Measurements from ENCODE around the gene CEP350.

The CEP350 gene

DNA sequence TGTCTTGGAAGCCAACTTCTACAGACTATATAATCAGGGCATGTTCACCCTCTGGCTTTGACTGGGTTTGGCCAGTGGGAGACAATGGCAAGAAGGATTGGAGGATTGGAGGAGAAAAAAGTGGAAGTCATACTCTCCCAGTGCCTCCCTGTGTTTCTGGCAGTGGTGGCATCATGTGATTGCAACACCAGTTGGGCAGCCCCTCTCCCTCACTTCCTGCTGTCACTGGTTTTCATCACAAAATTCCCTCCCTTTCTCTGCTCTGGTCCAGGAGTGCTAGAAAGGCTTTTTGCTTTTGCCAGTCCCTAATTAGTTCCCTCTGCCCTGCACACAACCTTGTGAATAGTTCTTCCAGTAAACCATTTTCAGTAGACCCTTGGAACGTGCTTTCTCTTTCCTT, 196.4 kb downstream of the CEP350 start:
- H3K4me3 Mint-ChIP-seq = no peak overlapping the region
- TF ChIP-seq, protein P1, sequence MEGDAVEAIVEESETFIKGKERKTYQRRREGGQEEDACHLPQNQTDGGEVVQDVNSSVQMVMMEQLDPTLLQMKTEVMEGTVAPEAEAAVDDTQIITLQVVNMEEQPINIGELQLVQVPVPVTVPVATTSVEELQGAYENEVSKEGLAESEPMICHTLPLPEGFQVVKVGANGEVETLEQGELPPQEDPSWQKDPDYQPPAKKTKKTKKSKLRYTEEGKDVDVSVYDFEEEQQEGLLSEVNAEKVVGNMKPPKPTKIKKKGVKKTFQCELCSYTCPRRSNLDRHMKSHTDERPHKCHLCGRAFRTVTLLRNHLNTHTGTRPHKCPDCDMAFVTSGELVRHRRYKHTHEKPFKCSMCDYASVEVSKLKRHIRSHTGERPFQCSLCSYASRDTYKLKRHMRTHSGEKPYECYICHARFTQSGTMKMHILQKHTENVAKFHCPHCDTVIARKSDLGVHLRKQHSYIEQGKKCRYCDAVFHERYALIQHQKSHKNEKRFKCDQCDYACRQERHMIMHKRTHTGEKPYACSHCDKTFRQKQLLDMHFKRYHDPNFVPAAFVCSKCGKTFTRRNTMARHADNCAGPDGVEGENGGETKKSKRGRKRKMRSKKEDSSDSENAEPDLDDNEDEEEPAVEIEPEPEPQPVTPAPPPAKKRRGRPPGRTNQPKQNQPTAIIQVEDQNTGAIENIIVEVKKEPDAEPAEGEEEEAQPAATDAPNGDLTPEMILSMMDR (IDR thresholded peaks at IDR 0.05; ENCODE audit: unreplicated experiment in 3 of 3) = no peak
- H3K9me3 Mint-ChIP-seq = no peaks in the 10 kb centered on the region
- H3K27me3 Mint-ChIP-seq (ENCODE audit: low read depth) = peaks cover 14% of the 10 kb centered on the region
- no peaks in the 10 kb centered on the region for H3K36me3 Mint-ChIP-seq (ENCODE audit: low read depth)
- peaks cover 4% of the 10 kb centered on the region for H3K4me1 Mint-ChIP-seq
- H3K27ac Mint-ChIP-seq = no peak overlapping the region

DNA sequence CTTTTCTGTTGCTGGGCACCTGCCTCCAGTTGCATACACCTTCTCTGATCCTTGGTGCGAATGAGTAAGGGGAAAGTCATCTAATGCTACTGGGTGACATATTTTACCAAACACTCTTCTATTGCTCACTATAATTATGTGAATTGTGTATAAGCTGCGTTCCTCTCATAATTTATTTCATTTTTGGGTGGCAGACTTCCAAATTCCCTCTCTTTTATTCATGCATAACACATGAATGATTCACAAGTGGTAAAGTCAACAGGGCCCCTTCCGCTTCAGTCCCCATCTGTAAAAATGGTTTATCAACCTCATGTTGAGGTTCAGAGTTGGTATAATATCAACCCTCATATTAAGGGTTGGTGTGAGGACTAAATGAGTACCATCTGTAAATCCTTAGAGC, 196.9 kb downstream of the CEP350 start:
- peaks cover 14% of the 10 kb centered on the region for H3K27me3 Mint-ChIP-seq (ENCODE audit: low read depth)
- H3K4me1 Mint-ChIP-seq = peaks cover 4% of the 10 kb centered on the region
- H3K27ac Mint-ChIP-seq = no peak overlapping the region
- H3K9me3 Mint-ChIP-seq = no peaks in the 10 kb centered on the region
- no peak overlapping the region for H3K4me3 Mint-ChIP-seq
- TF ChIP-seq, protein P1 (IDR thresholded peaks at IDR 0.05; ENCODE audit: unreplicated experiment in 3 of 3) = no peak
- no peaks in the 10 kb centered on the region for H3K36me3 Mint-ChIP-seq (ENCODE audit: low read depth)

DNA sequence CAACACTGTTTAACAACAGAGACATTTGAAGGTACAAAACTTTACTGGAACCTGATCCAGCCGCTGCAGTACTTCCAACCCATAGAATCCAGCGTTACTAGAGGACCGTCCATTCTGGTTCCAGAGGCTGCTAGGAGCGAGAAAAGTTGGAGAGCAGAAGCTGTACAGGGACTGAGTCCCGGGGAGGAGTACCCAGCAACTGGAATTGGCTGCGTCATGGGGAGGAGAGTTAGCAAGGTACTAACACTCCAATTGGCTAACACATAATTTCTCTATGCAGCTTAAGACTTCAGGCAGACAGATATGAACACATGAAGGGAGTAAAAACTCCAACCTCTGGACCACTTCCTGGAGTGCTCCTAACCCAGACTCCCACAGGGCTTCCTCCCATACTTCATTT, 198.0 kb downstream of the CEP350 start:
- TF ChIP-seq, protein P1 (IDR thresholded peaks at IDR 0.05; ENCODE audit: unreplicated experiment in 3 of 3) = no peak
- peak overlapping the region; percentile 91 to 98 (median 96) for H3K4me3 Mint-ChIP-seq
- H3K9me3 Mint-ChIP-seq = no peaks in the 10 kb centered on the region
- no peak overlapping the region for H3K27ac Mint-ChIP-seq
- peaks cover 4% of the 10 kb centered on the region for H3K4me1 Mint-ChIP-seq
- H3K27me3 Mint-ChIP-seq (ENCODE audit: low read depth) = peaks cover 14% of the 10 kb centered on the region
- no peaks in the 10 kb centered on the region for H3K36me3 Mint-ChIP-seq (ENCODE audit: low read depth)

DNA sequence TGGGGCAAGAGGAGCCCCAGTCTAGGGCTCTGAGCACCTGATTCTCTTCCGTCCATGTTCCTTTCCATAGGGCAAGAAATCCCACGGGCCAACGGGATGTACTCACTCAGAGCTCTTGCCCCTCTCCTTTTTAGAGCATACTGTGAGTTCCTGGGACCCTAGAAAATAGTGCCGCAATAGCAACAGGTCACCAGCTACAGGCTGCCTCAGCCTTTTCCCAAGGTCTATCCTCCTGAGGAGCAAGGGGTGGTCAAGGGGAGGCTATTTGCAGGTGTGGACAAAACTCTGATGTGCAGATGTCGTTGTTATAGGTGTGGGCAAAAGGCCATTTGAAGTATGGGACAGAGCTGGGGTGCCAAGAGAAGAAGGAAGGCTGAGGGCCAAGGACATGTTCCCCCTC, 198.4 kb downstream of the CEP350 start:
- peak overlapping the region; percentile 91 to 98 (median 96) for H3K4me3 Mint-ChIP-seq
- TF ChIP-seq, protein P1 (IDR thresholded peaks at IDR 0.05; ENCODE audit: unreplicated experiment in 3 of 3) = no peak

DNA sequence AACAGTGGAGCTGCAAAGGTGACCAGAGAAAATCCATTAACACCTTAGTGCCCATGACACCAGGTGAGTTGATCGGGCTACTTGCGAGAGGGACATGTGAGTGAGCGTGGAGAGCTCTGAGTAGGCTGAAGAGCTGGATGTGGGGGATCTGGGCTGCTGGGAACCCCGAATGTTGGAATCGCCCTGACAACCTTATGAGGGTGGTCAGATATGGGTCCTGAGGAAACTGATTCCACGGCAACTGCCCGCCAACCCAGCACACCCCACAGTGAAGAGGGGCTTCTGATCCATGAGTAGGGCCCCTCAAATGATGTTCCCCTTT, 199.4 kb downstream of the CEP350 start:
- peak overlapping the region; percentile 91 to 98 (median 96) for H3K4me3 Mint-ChIP-seq
- H3K36me3 Mint-ChIP-seq (ENCODE audit: low read depth) = no peaks in the 10 kb centered on the region
- H3K4me1 Mint-ChIP-seq = peaks cover 4% of the 10 kb centered on the region
- peak overlapping the region; percentile 65 to 92 (median 78) for H3K27ac Mint-ChIP-seq
- H3K27me3 Mint-ChIP-seq (ENCODE audit: low read depth) = peaks cover 17% of the 10 kb centered on the region
- H3K9me3 Mint-ChIP-seq = no peaks in the 10 kb centered on the region
- TF ChIP-seq, protein P1 (IDR thresholded peaks at IDR 0.05; ENCODE audit: unreplicated experiment in 3 of 3) = no peak

More for the DNA sequence above, 198.4 kb downstream of the CEP350 start:
- Mint-ChIP-seq H3K27me3 (ENCODE audit: low read depth) (peaks cover 16% of the 10 kb centered on the region), H3K27ac (no peak overlapping the region), H3K4me1 (peaks cover 4% of the 10 kb centered on the region), H3K9me3 (no peaks in the 10 kb centered on the region), H3K36me3 (ENCODE audit: low read depth) (no peaks in the 10 kb centered on the region)

DNA sequence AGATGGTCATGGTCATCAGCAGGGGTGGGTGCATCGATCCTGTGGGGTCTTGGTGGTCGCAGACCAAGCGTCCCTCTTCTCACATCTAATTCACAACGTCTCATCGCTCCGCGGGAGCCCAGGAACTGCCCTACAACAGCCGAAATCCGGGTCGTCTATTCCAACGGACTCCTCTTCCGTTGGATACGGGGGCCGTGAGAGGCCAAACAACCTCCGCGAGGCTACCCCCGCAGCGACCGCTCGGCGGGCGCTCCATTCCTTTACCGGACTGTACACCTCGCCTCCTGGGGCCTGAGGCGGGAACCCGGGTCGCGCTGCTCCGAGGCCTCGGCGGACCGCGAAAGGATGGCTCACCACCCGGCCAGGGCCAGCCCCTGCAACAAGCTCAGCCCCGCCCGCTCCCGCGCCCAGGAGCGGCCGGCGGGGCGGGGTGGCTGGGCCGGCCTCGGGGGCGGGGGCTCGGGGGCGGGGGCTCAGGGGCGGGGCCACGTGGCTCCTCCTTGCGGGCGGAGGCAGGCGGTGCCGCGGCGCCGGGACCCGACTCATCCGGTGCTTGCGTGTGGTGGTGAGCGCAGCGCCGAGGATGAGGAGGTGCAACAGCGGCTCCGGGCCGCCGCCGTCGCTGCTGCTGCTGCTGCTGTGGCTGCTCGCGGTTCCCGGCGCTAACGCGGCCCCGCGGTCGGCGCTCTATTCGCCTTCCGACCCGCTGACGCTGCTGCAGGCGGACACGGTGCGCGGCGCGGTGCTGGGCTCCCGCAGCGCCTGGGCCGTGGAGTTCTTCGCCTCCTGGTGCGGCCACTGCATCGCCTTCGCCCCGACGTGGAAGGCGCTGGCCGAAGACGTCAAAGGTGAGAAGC, 199.9 kb downstream of the CEP350 start, which contains the start of gene QSOX1:
Gene QSOX1, plus strand, starts transcription at position 545 of the 857 bp plus-strand sequence. Its CDS starts 39 bp downstream, at position 584.
- H3K27me3 Mint-ChIP-seq (ENCODE audit: low read depth) = peaks cover 17% of the 10 kb centered on the region
- H3K36me3 Mint-ChIP-seq (ENCODE audit: low read depth) = no peaks in the 10 kb centered on the region
- TF ChIP-seq, protein P1 (IDR thresholded peaks at IDR 0.05; ENCODE audit: unreplicated experiment in 3 of 3) = peak in 1 of 3 experiments; percentile 26
- H3K9me3 Mint-ChIP-seq = no peaks in the 10 kb centered on the region
- H3K4me1 Mint-ChIP-seq = peaks cover 4% of the 10 kb centered on the region
- peak within 1 kb of the TSS; percentile 65 to 92 (median 80) for H3K27ac Mint-ChIP-seq
- peak within 1 kb of the TSS; percentile 95 to 98 (median 96) for H3K4me3 Mint-ChIP-seq
